Mesenchymal stem cell (in vitro differentiated cells and primary cell): ENCODE measurements around the gene PEX5L.

Experiments
- DNase-seq: peaks from one replicate; pipeline ENCODE4 v3.0.0-alpha.2; 2013
- H2AFZ ChIP-seq: one replicate; pipeline ENCODE4 v1.6.1; 2013; ENCODE audit warnings: low read depth, mild to moderate bottlenecking, control low read depth, inconsistent platforms, low read length, moderate library complexity
- H2AK5ac ChIP-seq: 2 replicates; pipeline ENCODE4 v1.6.1; 2013; ENCODE audit warnings: low read length, moderate library complexity, mild to moderate bottlenecking, inconsistent platforms; ENCODE audit not compliant: severe bottlenecking
- H2BK120ac ChIP-seq: one replicate; pipeline ENCODE4 v1.6.1; 2013; ENCODE audit warnings: low read depth, mild to moderate bottlenecking, inconsistent platforms, low read length, moderate library complexity
- H2BK12ac ChIP-seq, 2 experiments: one replicate each; pipeline ENCODE4 v1.6.1; 2013; ENCODE audit warnings: inconsistent platforms in 2 of 2, low read length in 2 of 2, mild to moderate bottlenecking in 2 of 2, moderate library complexity in 2 of 2, control low read depth in 1 of 2
- H2BK15ac ChIP-seq: one replicate; pipeline ENCODE4 v1.6.1; 2013; ENCODE audit warnings: mild to moderate bottlenecking, low read depth, inconsistent platforms; ENCODE audit not compliant: poor library complexity, severe bottlenecking
- H2BK5ac ChIP-seq: 2 replicates; pipeline ENCODE4 v1.6.1; 2013; ENCODE audit warnings: low read depth, mild to moderate bottlenecking, low read length, control low read depth, inconsistent platforms; ENCODE audit not compliant: poor library complexity, severe bottlenecking
- H3K14ac ChIP-seq, 2 experiments: one replicate each; pipeline ENCODE4 v1.6.1; 2013; ENCODE audit warnings: inconsistent platforms in 2 of 2, low read length in 2 of 2, control low read depth in 1 of 2, mild to moderate bottlenecking in 1 of 2, moderate library complexity in 1 of 2
- H3K18ac ChIP-seq, 2 experiments: one replicate each; pipeline ENCODE4 v1.6.1; 2013; ENCODE audit warnings: inconsistent platforms in 2 of 2, low read length in 2 of 2, control low read depth in 1 of 2, low read depth in 1 of 2, mild to moderate bottlenecking in 1 of 2
- H3K23ac ChIP-seq, 2 experiments: one replicate each; pipeline ENCODE4 v1.6.1; 2013; ENCODE audit warnings: inconsistent platforms in 2 of 2, low read length in 2 of 2, mild to moderate bottlenecking in 2 of 2, moderate library complexity in 2 of 2, control low read depth in 1 of 2
- H3K27ac ChIP-seq: 2 replicates; pipeline ENCODE4 v1.5.1; 2013; ENCODE audit warnings: mild to moderate bottlenecking, moderate library complexity, low read length, control low read depth, inconsistent platforms; ENCODE audit not compliant: poor library complexity, severe bottlenecking
- H3K27me3 ChIP-seq, 2 experiments: 2 replicates each; pipeline versions ENCODE4 v1.6.1 to v1.7.0; 2013; ENCODE audit warnings: low read length in 2 of 2, mild to moderate bottlenecking in 2 of 2, moderate library complexity in 2 of 2, control low read depth in 1 of 2, inconsistent platforms in 1 of 2; ENCODE audit not compliant: control insufficient read depth in 1 of 2, insufficient read depth in 1 of 2
- H3K36me3 ChIP-seq, 2 experiments: 2 replicates each; pipeline versions ENCODE4 v1.6.1 to v1.7.0; 2013; ENCODE audit warnings: low read length in 2 of 2, control low read depth in 1 of 2, inconsistent platforms in 1 of 2, low read depth in 1 of 2, mild to moderate bottlenecking in 1 of 2; ENCODE audit not compliant: insufficient read depth in 2 of 2, control insufficient read depth in 1 of 2
- H3K4ac ChIP-seq, 2 experiments: one replicate each; pipeline ENCODE4 v1.6.1; 2013; ENCODE audit warnings: inconsistent platforms in 2 of 2, low read length in 2 of 2, mild to moderate bottlenecking in 2 of 2, moderate library complexity in 2 of 2, control low read depth in 1 of 2, low read depth in 1 of 2
- H3K4me1 ChIP-seq: 2 replicates; pipeline ENCODE4 v1.6.1; 2013; ENCODE audit warnings: low read depth, low read length, control low read depth; ENCODE audit not compliant: control insufficient read depth, insufficient read depth
- H3K4me2 ChIP-seq: 2 replicates; pipeline ENCODE4 v1.6.1; 2013; ENCODE audit warnings: low read length, mild to moderate bottlenecking, inconsistent platforms; ENCODE audit not compliant: poor library complexity, severe bottlenecking
- H3K4me3 ChIP-seq, 2 experiments: 2 replicates each; pipeline versions ENCODE4 v1.5.1 to v1.7.0; 2013; ENCODE audit warnings: low read length in 2 of 2, mild to moderate bottlenecking in 2 of 2, control low read depth in 1 of 2, low read depth in 1 of 2; ENCODE audit not compliant: insufficient read depth in 1 of 2
- H3K79me1 ChIP-seq: replicated peaks from 2 replicates; pipeline ENCODE4 v1.6.1; 2013; ENCODE audit warnings: mild to moderate bottlenecking, control low read depth, low read length, inconsistent platforms; ENCODE audit not compliant: poor library complexity, severe bottlenecking
- H3K9ac ChIP-seq: 2 replicates; pipeline ENCODE4 v1.7.0; 2013; ENCODE audit warnings: mild to moderate bottlenecking, low read length, moderate library complexity
- H3K9me3 ChIP-seq: 2 replicates; pipeline ENCODE4 v1.7.0; 2013; ENCODE audit warnings: mild to moderate bottlenecking, low read length; ENCODE audit not compliant: control insufficient read depth
- H4K8ac ChIP-seq: one replicate; pipeline ENCODE4 v1.6.1; 2013; ENCODE audit warnings: inconsistent platforms, mild to moderate bottlenecking, low read length, moderate library complexity
- H4K91ac ChIP-seq: one replicate; pipeline ENCODE4 v1.6.1; 2013; ENCODE audit warnings: mild to moderate bottlenecking, low read length, inconsistent platforms
- WGBS: methylation state at CpG from one replicate; pipeline ENCODE4 v1.1.7; 2013; ENCODE audit warnings: mixed read lengths; 5-methylcytosine and 5-hydroxymethylcytosine counted together

Gene PEX5L

GRCh38 chr3:179977356-179977755, 59.4 kb downstream of the PEX5L start:
- Histone ChIP-seq H2AK5ac (no peak overlapping the region), H3K14ac (no peak overlapping the region), H2BK5ac (no peak overlapping the region), H2BK15ac (no peak overlapping the region), H3K18ac (no peak overlapping the region), H3K4me3 (no peak overlapping the region), H3K27me3 (no peaks in the 10 kb centered on the region), H2AFZ (no peak overlapping the region), H3K79me1 (no peaks in the 10 kb centered on the region), H3K4me2 (no peak overlapping the region), H4K8ac (no peak overlapping the region), H3K4me1 (peaks cover 2% of the 10 kb centered on the region), H3K23ac (no peak overlapping the region), H3K9me3 (no peaks in the 10 kb centered on the region), H2BK120ac (no peak overlapping the region), H4K91ac (no peak overlapping the region), H3K4ac (no peak overlapping the region), H3K27ac (no peak overlapping the region), H3K9ac (no peak overlapping the region), H3K36me3 (no peaks in the 10 kb centered on the region), H2BK12ac (no peak overlapping the region)
- DNase-seq = no peak
- 78% methylated on average over 2 of the region's 3 CpGs for WGBS

DNA sequence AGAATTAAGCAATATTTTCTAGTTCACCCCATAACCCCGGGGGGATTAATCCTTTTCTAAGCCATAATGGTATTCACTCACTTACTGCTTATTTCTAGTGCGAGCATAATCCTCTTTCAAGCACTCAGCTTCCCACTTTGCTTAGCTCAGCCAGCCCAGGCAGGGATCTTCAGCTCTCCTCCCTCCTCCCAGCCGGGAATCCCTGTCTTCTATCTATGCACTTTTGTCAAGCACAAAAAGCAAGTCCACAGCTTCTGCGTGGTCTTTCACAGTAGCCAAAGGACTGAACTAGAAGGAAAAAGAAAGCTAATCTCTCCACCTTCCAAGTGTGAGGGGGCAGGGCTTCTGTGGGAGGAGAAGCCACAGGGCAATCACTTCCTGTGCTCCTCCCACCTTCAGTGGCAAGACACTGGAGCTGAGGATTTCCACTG, 62.8 kb downstream of the PEX5L start:
- no peak overlapping the region for H3K18ac ChIP-seq
- peaks cover 2% of the 10 kb centered on the region for H3K4me1 ChIP-seq
- no peaks in the 10 kb centered on the region for H3K9me3 ChIP-seq
- no peak overlapping the region for H2BK12ac ChIP-seq
- H2BK120ac ChIP-seq = no peak overlapping the region
- H2BK15ac ChIP-seq = no peak overlapping the region
- H3K9ac ChIP-seq = no peak overlapping the region
- no peak overlapping the region for H3K4ac ChIP-seq
- H3K27me3 ChIP-seq = no peaks in the 10 kb centered on the region
- no peak overlapping the region for H2AFZ ChIP-seq
- no peak overlapping the region for H3K4me3 ChIP-seq
- H3K4me2 ChIP-seq = no peak overlapping the region
- no peak overlapping the region for H3K23ac ChIP-seq
- H4K91ac ChIP-seq = no peak overlapping the region
- WGBS = 22% methylated on average over 4 of the region's 4 CpGs
- no peak overlapping the region for H2AK5ac ChIP-seq
- H4K8ac ChIP-seq = no peak overlapping the region
- H3K14ac ChIP-seq = no peak overlapping the region
- H3K27ac ChIP-seq = no peak overlapping the region
- no peaks in the 10 kb centered on the region for H3K79me1 ChIP-seq
- no peak overlapping the region for H2BK5ac ChIP-seq
- no peaks in the 10 kb centered on the region for H3K36me3 ChIP-seq
- DNase-seq = no peak

DNA sequence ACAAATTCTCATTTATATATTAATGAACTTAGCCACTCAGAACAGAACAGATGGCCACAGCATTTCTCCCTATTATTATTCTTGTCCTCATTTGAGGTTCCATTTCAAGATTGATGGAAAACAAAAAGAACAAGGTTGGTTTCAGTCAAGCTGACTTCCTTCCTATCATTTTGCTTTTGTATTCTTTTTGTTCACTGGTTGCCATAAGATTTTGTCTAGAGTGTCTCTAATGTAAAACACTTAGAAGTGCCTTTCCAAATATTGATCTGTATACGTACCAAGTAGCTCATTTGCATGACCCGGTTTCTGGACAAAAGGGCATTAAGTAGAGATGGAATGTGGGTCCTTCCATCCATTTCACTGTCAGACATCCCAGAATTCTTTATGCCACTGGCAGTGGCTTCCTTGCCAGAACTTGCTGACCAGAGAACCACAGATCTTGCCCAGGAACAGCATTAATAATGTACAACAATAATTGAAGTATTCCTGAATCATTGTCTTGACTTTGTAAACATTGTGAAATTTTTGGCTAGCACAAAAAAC, 63.8 kb downstream of the PEX5L start:
- Histone ChIP-seq H4K91ac (no peak overlapping the region), H2BK15ac (no peak overlapping the region), H3K79me1 (no peaks in the 10 kb centered on the region), H2BK12ac (no peak overlapping the region), H2BK120ac (no peak overlapping the region), H3K23ac (no peak overlapping the region), H3K4me2 (no peak overlapping the region), H3K4me1 (peaks cover 2% of the 10 kb centered on the region), H3K4ac (no peak overlapping the region), H3K9me3 (no peaks in the 10 kb centered on the region), H2AK5ac (no peak overlapping the region), H3K36me3 (no peaks in the 10 kb centered on the region), H3K9ac (no peak overlapping the region), H3K27ac (no peak overlapping the region), H3K27me3 (no peaks in the 10 kb centered on the region), H3K14ac (no peak overlapping the region), H3K4me3 (no peak overlapping the region), H4K8ac (no peak overlapping the region), H2BK5ac (no peak overlapping the region), H2AFZ (no peak overlapping the region), H3K18ac (no peak overlapping the region)
- WGBS = 80% methylated on average over 1 of the region's 2 CpGs
- no peak for DNase-seq

DNA sequence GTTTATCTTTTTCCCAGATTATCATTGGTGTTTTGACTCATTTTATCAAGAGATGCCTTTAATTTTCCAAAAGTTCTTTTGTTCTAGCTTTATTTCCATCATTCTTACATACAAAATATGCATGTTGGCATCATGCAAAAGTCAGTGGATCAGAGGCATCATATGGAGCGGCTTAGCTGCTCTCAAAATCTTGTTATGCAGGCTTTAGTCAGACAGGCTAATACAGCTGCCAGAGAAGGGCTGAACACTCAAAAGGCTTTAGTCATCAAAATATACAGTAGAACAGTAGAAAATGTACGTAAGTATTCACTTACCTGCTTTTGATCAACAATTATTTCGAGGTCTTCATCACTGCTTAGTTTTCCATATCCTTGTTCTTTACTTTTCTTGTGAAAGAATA, 65.5 kb downstream of the PEX5L start:
- Histone ChIP-seq H3K4me3 (no peak overlapping the region), H3K4ac (no peak overlapping the region), H2AFZ (no peak overlapping the region), H2AK5ac (no peak overlapping the region), H3K18ac (no peak overlapping the region), H2BK12ac (no peak overlapping the region), H3K79me1 (no peaks in the 10 kb centered on the region), H3K23ac (no peak overlapping the region), H3K9me3 (no peaks in the 10 kb centered on the region), H3K27me3 (no peaks in the 10 kb centered on the region), H4K91ac (no peak overlapping the region), H3K9ac (no peak overlapping the region), H2BK120ac (no peak overlapping the region), H3K27ac (no peak overlapping the region), H3K4me1 (peaks cover 2% of the 10 kb centered on the region), H3K4me2 (no peak overlapping the region), H3K14ac (no peak overlapping the region), H2BK5ac (no peak overlapping the region), H3K36me3 (no peaks in the 10 kb centered on the region), H2BK15ac (no peak overlapping the region), H4K8ac (no peak overlapping the region)
- DNase-seq = no peak
- WGBS = 77% methylated on average over 1 of the region's 3 CpGs
